ENCODE data around the gene ABLIM2. TPM values are rescaled to one million over a fixed set of nuclear protein-coding genes. Genes with fewer than 3 reads are reported as not detected.
A peak's percentile ranks its signal among the peaks of the same experiment; 100 is the strongest.

The ABLIM2 gene
- total and polyA plus RNA-seq, 10 of the 15 experiments (the other 5 are each of a cell fraction or from before 2014, with no cell fraction given): 0.03 to 0.15 (median 0.05) TPM; not detected in 7

DNA sequence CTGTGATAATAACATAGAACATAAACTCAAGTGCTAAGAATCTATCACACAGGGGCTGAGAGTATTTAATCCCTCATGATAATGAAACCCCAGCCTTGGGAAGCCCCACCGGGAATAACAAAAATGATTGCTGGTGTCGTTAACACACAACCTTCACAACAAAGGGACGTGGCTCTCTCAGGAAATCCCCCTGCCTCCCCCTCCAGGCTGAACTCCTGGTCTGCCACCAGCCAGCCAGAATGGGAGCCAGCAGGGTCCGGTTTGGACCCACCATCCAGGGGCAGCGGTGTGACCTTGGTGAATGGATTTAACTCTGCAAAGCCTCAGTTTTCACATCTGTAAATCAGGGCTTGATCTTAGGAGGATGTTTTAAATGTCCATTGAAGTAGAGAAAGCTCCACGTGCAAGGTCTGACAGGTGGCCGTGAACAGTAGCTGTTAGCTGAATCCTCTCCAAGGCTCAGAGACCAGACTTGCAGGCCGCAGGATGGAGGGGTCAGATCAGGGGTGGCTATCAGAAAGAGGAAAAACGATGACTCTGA, 46.5 kb downstream of the ABLIM2 start (continued):
- no peak for TF ChIP-seq MEF2B (IDR thresholded peaks at IDR 0.05; ENCODE audit: partially characterized antibody, poor library complexity, severe bottlenecking)
- TF ChIP-seq, protein P1, sequence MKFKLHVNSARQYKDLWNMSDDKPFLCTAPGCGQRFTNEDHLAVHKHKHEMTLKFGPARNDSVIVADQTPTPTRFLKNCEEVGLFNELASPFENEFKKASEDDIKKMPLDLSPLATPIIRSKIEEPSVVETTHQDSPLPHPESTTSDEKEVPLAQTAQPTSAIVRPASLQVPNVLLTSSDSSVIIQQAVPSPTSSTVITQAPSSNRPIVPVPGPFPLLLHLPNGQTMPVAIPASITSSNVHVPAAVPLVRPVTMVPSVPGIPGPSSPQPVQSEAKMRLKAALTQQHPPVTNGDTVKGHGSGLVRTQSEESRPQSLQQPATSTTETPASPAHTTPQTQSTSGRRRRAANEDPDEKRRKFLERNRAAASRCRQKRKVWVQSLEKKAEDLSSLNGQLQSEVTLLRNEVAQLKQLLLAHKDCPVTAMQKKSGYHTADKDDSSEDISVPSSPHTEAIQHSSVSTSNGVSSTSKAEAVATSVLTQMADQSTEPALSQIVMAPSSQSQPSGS (IDR thresholded peaks at IDR 0.05; ENCODE audit: low read length): no peak
- TF ChIP-seq, protein P2, sequence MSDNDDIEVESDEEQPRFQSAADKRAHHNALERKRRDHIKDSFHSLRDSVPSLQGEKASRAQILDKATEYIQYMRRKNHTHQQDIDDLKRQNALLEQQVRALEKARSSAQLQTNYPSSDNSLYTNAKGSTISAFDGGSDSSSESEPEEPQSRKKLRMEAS (IDR thresholded peaks at IDR 0.05; ENCODE audit: low read depth, low read length): no peak
- no peak for TF ChIP-seq GABPA (IDR thresholded peaks at IDR 0.05; ENCODE audit: low read depth)
- TF ChIP-seq ZBED1 (IDR thresholded peaks at IDR 0.05; ENCODE audit: borderline replicate concordance): no peak
- no peak for TF ChIP-seq SREBF1 (IDR thresholded peaks at IDR 0.05; ENCODE audit: low read length)

DNA sequence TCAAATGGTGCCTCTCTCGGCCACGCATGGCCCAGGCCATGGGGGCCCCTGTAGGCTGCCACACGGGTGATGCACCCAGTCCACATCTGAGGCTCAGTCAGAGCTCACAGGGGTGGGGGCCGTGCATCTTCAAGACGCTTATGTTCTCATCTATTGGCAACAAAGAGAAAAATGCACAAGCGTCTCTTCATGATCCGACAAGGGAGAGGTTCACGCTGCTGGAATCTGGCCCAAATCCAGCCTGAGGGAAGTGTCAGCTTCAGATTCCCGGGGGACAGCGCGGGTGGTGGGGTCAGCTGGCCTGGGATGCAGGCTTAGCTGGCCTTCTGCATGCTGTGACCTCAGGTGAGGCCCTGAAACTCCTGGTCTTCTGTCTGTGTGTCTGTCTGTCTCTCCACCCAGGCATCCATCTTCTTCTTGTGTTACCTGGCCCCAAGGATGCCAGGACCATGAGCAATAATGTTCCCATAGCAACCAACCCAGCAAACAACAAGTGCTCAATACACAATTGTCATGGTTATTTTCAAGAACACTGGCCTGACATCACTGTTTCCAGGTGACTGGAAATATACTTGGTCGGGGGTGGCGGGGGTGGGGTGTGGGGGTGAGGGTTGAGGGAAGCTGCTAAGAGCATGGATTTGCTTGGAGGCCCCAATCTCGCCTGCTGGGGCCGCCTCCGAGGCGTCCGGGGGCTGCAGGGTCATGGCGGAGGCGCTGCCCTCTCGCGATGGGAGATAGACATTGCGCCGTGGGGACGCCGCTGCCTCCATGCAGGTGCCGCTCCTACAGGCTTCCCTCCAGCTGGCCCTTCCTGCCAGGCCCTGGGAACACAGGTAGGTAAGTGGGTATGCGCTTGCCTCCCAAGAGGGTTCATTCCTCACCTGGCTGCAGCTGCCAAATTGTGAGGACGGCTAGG, 48.3 kb downstream of the ABLIM2 start:
- Histone ChIP-seq H3K27ac (ENCODE audit: control insufficient read depth, insufficient read depth) (no peak overlapping the region), H3K27me3 (replicated peaks in 1 of 2; ENCODE audit: control insufficient read depth in 2 of 2, insufficient read depth in 2 of 2, low read length in 1 of 2) (no peaks in the 10 kb centered on the region; a peak in 1 of 4 replicates), H3K4me3 (no peak overlapping the region), H3K9me3 (replicated peaks; ENCODE audit: control insufficient read depth, insufficient read depth, low read length) (no peaks in the 10 kb centered on the region), H3K9ac (ENCODE audit: control insufficient read depth, insufficient read depth, low read length) (no peak overlapping the region), H3K36me3 (ENCODE audit: control insufficient read depth in 2 of 2, insufficient read depth in 2 of 2, low read length in 1 of 2) (no peaks in the 10 kb centered on the region), H3K79me2 (ENCODE audit: control insufficient read depth, insufficient read depth, low read length) (no peaks in the 10 kb centered on the region), H3K4me2 (ENCODE audit: control insufficient read depth, insufficient read depth) (no peak overlapping the region), H3K4me1 (ENCODE audit: control insufficient read depth, insufficient read depth, low read length) (no peaks in the 10 kb centered on the region), H2AFZ (ENCODE audit: control insufficient read depth, low read depth, low read length) (no peak overlapping the region), H4K20me1 (ENCODE audit: control insufficient read depth, insufficient read depth) (no peaks in the 10 kb centered on the region)
- whole genome bisulfite sequencing (ENCODE audit: insufficient coverage, insufficient replicate concordance, low lambda C conversion rate, missing lambda C conversion rate): 28% methylated on average over 29 of the region's 29 CpGs
- FAIRE-seq (no peak), ATAC-seq (peak; percentile 74), DNase-seq (ENCODE audit: low read depth, low spot score) (no peak)
- BruUV-seq (replicated peaks): no TSS peak
- SMC1A ChIA-PET (ENCODE audit: uncharacterized antibody, unreplicated experiment): no interaction called here
- intact Hi-C loops (cut with micrococcal nuclease; ENCODE audit: unreplicated experiment): no loop called here
- RAD21 ChIA-PET (ENCODE audit: unreplicated experiment): no interaction called here
- CTCF ChIA-PET: no interaction called here
- POLR2A ChIA-PET: no interaction called here
- in situ Hi-C loops (cut with MboI): no loop called here
- TF ChIP-seq, protein P3, sequence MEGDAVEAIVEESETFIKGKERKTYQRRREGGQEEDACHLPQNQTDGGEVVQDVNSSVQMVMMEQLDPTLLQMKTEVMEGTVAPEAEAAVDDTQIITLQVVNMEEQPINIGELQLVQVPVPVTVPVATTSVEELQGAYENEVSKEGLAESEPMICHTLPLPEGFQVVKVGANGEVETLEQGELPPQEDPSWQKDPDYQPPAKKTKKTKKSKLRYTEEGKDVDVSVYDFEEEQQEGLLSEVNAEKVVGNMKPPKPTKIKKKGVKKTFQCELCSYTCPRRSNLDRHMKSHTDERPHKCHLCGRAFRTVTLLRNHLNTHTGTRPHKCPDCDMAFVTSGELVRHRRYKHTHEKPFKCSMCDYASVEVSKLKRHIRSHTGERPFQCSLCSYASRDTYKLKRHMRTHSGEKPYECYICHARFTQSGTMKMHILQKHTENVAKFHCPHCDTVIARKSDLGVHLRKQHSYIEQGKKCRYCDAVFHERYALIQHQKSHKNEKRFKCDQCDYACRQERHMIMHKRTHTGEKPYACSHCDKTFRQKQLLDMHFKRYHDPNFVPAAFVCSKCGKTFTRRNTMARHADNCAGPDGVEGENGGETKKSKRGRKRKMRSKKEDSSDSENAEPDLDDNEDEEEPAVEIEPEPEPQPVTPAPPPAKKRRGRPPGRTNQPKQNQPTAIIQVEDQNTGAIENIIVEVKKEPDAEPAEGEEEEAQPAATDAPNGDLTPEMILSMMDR (IDR thresholded peaks at IDR 0.05 in 2 of 3, conservative IDR thresholded peaks at IDR 0.05 in 1 of 3; ENCODE audit: control insufficient read depth in 2 of 3, extremely low read depth in 1 of 3, insufficient read depth in 1 of 3, low read depth in 3 of 3, low read length in 3 of 3): peak in 2 of 3 experiments; percentile 20 to 24; a peak in 2 of 6 replicates
- TF ChIP-seq, protein P4, sequence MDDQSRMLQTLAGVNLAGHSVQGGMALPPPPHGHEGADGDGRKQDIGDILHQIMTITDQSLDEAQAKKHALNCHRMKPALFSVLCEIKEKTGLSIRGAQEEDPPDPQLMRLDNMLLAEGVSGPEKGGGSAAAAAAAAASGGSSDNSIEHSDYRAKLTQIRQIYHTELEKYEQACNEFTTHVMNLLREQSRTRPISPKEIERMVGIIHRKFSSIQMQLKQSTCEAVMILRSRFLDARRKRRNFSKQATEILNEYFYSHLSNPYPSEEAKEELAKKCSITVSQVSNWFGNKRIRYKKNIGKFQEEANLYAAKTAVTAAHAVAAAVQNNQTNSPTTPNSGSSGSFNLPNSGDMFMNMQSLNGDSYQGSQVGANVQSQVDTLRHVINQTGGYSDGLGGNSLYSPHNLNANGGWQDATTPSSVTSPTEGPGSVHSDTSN (IDR thresholded peaks at IDR 0.05; ENCODE audit: insufficient replicate concordance, low read depth, low read length): no peak
- TF ChIP-seq SMAD5 (IDR thresholded peaks at IDR 0.05; ENCODE audit: low read depth): no peak
